ENCODE measurements around the gene PLD1.

The PLD1 gene

DNA sequence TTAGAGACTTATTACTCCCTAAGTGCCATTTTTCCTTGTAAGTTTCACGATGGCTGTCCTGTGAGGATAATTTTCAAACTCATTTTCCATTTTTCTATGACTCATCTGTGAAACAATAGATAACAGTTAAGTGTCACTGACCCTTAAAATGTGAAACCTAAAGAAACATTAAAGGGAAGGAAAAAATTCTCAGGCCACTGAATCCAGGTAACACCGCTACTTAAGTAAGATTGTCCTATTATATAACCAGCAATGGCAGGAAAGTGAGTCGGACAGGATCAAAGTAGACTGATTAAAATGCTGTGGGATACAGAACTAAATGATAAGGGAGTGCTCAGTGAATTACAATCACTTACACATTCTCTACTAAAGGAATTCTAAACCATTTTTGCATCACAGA lies 12.4 kb downstream of the PLD1 start:
- TF ChIP-seq FOXP2 (optimal IDR thresholded peaks at IDR 0.05; ENCODE audit: borderline replicate concordance, extremely low read depth, extremely low read length, insufficient read depth) (no peak), POLR2AphosphoS5 (IDR thresholded peaks at IDR 0.05; ENCODE audit: low read depth, low read length) (no peak), TAF1 (IDR thresholded peaks at IDR 0.05; ENCODE audit: borderline replicate concordance, insufficient read depth, low read length) (no peak), REST (IDR thresholded peaks at IDR 0.05; ENCODE audit: insufficient read depth in 1 of 2, low read depth in 2 of 2, low read length in 2 of 2) (no peak), SIN3A (IDR thresholded peaks at IDR 0.05; ENCODE audit: borderline replicate concordance, insufficient read depth, low read length) (no peak)

DNA sequence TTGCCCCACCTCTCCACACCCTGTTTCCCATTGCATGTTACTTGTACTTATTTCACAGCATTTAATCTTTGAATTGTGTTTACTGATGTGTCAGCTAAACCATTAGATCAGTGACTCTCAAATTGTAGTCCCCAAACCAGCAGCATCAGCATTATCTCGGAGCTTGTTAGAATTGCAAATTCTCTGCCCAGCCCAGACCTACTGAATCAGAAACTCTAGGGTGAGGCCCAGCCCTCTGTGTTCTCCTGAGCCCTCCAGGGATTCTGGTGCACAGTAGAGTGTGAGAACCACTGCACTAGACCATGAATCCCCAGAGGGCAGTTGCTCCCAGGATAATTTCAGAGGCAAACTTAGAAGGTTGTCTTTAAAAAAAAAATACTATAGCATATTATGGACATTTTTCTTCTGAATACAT lies 13.0 kb downstream of the PLD1 start:
- TF ChIP-seq SIN3A (IDR thresholded peaks at IDR 0.05; ENCODE audit: borderline replicate concordance, insufficient read depth, low read length), result no peak
- TF ChIP-seq FOXP2 (optimal IDR thresholded peaks at IDR 0.05; ENCODE audit: borderline replicate concordance, extremely low read depth, extremely low read length, insufficient read depth), result no peak
- TF ChIP-seq TAF1 (IDR thresholded peaks at IDR 0.05; ENCODE audit: borderline replicate concordance, insufficient read depth, low read length), result no peak
- no peak for TF ChIP-seq POLR2AphosphoS5 (IDR thresholded peaks at IDR 0.05; ENCODE audit: low read depth, low read length)
- TF ChIP-seq REST (IDR thresholded peaks at IDR 0.05; ENCODE audit: insufficient read depth in 1 of 2, low read depth in 2 of 2, low read length in 2 of 2), result no peak

DNA sequence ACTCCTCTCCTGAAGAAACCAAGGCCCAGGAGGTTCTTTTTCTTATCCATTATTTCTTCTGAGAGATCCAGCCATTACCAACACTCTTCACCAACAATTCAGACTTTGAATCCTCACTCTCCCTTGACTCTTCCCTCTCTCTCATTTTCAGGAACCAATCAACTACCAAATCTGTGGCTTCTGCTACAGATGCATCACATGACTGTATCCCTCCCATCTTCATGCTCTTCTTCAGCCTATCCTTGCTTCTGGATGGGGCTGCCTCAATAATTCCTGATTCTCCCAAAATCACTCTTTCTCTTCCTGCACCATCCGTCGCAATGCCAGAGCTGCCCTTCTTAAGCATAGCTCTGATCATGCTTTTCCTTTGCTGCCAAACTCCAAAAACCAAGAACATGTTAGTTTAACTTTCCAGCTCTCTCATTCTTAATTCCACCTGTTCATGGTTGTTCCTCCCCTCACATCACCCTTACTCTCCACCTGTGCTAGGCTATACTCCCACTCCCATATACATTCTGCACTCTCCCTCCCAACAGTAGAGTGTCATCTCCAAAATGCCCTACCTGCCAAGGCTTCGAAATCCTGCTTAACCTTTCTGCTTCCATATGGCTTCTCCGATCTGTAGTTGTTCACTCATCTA lies 13.5 kb downstream of the PLD1 start:
- no peak for TF ChIP-seq POLR2AphosphoS5 (IDR thresholded peaks at IDR 0.05; ENCODE audit: low read depth, low read length)
- TF ChIP-seq FOXP2 (optimal IDR thresholded peaks at IDR 0.05; ENCODE audit: borderline replicate concordance, extremely low read depth, extremely low read length, insufficient read depth), result no peak
- TF ChIP-seq TAF1 (IDR thresholded peaks at IDR 0.05; ENCODE audit: borderline replicate concordance, insufficient read depth, low read length), result no peak
- TF ChIP-seq SIN3A (IDR thresholded peaks at IDR 0.05; ENCODE audit: borderline replicate concordance, insufficient read depth, low read length), result no peak
- TF ChIP-seq REST (IDR thresholded peaks at IDR 0.05; ENCODE audit: insufficient read depth in 1 of 2, low read depth in 2 of 2, low read length in 2 of 2), result no peak

- TF ChIP-seq POLR2AphosphoS5 (IDR thresholded peaks at IDR 0.05; ENCODE audit: low read depth, low read length) (no peak), REST (IDR thresholded peaks at IDR 0.05; ENCODE audit: insufficient read depth in 1 of 2, low read depth in 2 of 2, low read length in 2 of 2) (no peak), SIN3A (IDR thresholded peaks at IDR 0.05; ENCODE audit: borderline replicate concordance, insufficient read depth, low read length) (no peak), FOXP2 (optimal IDR thresholded peaks at IDR 0.05; ENCODE audit: borderline replicate concordance, extremely low read depth, extremely low read length, insufficient read depth) (no peak), TAF1 (IDR thresholded peaks at IDR 0.05; ENCODE audit: borderline replicate concordance, insufficient read depth, low read length) (no peak)
These were observed 17.8 kb downstream of the PLD1 start for GRCh38 chr3:171792531-171792930.
